A549 treated with GW870086 at 1 μM for 4 hours (cell line): ENCODE measurements around the gene RHBDL2. TPM values are rescaled to one million over a fixed set of nuclear protein-coding genes. Genes with fewer than 3 reads are reported as not detected.

Source experiments
- total RNA-seq: library from RNA; stranded (reverse); fragments of 200-300 nt; extraction: Qiagen RNA extraction; gene quantifications from 5 replicates; pipeline ENCODE4 v1.2.3, GENCODE V29; 2022; ENCODE audit warnings: low read depth

Gene RHBDL2
- 1.8 to 2.3 TPM (median 1.9 TPM) in 5 replicates for total RNA-seq

DNA sequence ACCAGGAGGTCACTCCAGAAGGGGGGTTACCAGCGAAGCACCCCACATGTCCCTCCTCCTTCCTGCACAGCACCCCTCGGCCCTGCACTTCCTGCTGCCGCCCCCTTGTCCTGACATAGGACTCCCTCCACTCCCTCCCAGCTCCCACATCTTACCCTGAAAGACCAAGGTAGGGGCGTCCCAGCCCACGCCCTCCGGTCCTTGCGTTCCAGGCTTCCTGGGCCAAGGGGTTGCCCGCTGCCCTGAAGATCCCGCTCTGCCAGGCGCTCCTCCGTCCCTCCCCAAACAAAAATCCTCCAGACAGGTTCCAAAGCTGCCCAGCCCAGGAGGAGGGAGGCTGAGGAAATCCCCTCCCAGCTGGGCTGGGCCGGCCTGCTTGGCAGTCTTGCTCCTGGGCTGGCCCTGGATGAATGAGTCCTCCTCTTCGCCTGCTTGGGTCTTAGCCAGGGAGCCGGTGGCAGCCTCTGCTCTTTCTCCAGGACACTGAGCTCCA is at the start of gene RHBDL2:
RHBDL2 (minus strand) TSS at position 304 of the 493 bp plus-strand sequence. CDS start 22,618 bp downstream, outside the sequence.

DNA sequence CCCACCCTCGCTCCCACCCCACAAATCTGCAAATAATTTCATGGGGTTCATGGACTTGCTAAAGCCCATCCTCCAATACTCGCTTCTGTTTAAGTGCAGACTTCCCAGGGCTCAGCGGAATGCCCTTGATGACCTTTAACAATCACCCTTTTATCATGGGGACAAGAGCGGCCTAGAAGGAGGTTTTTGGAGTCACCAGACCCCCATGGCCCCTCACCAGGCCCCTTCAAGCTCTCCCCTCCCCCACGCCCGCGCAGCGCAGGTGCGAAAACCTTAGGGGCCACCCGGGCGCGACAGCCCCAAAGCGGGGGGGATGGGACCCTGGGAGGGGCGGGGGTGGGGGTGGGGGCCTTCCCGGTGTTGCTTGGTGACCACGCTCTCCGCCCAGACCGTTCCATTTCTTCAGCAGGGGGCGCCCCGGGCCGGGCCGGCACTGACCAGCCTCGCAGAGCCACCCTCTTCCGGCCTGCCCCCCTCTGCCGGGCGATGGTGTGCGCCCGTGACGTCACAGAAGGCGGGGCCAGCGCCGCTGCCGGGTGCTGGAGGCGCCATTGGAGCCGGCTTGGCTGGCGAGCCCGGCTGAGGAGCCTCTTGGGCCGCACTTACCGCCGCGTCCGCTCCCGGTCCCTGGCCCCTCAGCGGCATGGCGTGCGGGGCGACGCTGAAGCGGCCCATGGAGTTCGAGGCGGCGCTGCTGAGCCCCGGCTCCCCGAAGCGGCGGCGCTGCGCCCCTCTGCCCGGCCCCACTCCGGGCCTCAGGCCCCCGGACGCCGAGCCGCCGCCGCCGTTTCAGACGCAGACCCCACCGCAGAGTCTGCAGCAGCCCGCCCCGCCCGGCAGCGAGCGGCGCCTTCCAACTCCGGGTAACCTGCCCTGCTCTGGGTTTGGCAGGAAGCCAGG is 49.4 kb upstream of the RHBDL2 start, which contains the start of gene AKIRIN1:
AKIRIN1 (plus strand) TSS at position 539 of the 900 bp plus-strand sequence; CDS start at position 644, 105 bp downstream.

DNA sequence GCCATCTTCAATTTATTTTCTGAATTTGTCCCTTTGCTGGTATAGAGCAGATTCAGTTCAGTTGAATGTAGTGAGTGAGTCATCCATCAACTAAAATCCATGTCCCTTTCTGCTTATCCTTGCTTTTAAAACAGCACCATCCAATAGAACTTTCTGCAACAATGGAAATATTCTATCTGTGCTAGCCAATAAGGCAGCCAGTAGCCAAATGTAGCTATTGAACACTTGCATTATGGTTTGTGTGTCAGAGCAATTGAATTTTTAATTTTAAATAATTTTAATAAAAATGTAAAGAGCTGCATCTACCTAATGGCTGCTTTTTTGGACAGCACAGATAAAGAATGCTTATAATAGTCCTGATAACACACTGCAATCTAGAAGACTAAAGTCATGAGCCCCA is 60.1 kb downstream of the RHBDL2 start, which contains the start of gene GJA9:
GJA9 (minus strand) TSS at position 101 of the 400 bp plus-strand sequence. CDS start 5,489 bp downstream, outside the sequence.

GRCh38 chr1:38873027-38873969 is 68.3 kb downstream of the RHBDL2 start, which contains the start of gene MYCBP:
MYCBP (minus strand) TSS chr1:38873348; CDS start chr1:38873305, 43 bp downstream.

DNA sequence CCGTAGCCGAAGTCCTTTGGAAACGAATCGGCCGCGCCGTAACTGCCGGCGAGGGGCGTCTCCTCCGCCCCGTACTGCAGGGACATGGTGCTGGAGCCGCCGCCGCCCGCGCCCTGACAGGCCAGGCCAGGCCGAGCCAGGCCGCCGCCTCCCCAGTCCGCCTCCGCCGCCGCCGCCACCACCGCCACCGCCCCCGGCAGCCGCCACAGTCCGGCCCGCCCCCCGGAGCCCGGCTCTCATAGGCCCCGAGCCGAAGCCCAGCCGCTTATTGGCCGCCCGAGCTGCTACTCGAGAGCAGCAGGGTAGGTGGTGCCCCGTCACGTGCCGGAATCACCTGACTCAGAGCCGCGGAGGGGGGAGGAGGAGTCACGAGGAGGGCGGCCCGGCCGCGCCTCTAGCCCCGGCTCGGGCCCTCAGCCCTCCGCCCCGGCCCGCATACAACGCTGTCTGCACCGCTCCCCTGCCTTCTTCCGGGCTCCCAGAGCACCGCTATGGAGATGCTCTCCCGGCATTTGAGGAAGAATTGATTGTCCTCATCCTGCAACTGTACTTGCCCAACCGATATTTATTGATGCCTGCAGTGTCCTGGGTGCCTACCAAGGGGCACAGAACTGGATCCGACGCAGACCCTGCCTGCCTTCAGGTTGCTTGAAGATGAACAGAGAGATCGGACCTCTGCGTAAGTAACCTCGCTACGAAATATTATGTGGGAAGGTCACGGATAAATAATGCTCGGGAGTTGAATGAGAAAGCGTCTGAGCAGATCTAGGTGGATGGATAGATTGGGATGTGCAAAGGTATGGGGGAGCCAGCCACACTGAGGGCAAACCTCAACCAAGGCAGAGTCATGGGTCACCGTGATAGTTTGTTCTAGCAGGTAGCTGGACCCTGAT is 81.8 kb downstream of the RHBDL2 start, which contains the start of gene RRAGC:
RRAGC (minus strand) TSS at position 212 of the 893 bp plus-strand sequence; CDS start at position 86, 126 bp downstream.

Other genes with a start within 250 kb of the RHBDL2 start
- 27.8 to 31.9 TPM (median 30.3 TPM) in 5 replicates for gene RRAGC, start 82.1 kb downstream of the RHBDL2 start, total RNA-seq
- gene MYCBP, start 68.5 kb downstream of the RHBDL2 start, total RNA-seq: 16.4 to 26.0 TPM (median 18.4 TPM) in 5 replicates
- gene GJA9, start 60.2 kb downstream of the RHBDL2 start, total RNA-seq: 0.06 to 0.08 TPM (median 0.07 TPM) in 3 of 5 replicates, not detected in the others
- gene AKIRIN1, start 49.4 kb upstream of the RHBDL2 start, total RNA-seq: 42.4 to 50.3 TPM (median 47.2 TPM) in 5 replicates
- 405 to 581 TPM (median 420 TPM) in 5 replicates for gene NDUFS5, start 84.5 kb upstream of the RHBDL2 start, total RNA-seq